Breast epithelium (tissue), 3 donors: Measurements from ENCODE around the gene PCBP4.

ENCODE experiments used
- CTCF ChIP-seq, 3 donors: fragments of 450-650 bp; IDR thresholded peaks; one replicate each; pipeline ENCODE4 v1.5.1; 2016 to 2017; ENCODE audit warnings: antibody characterized with exemption in 3 of 3, mild to moderate bottlenecking in 3 of 3, moderate library complexity in 3 of 3
- POLR2AphosphoS5 ChIP-seq, 3 donors: sonication (generic); formaldehyde crosslinking; IDR thresholded peaks; one replicate each; pipeline ENCODE4 v1.6.1; 2017; ENCODE audit warnings: antibody characterized with exemption in 3 of 3

- no peak for TF ChIP-seq CTCF (IDR thresholded peaks at IDR 0.05)
- no peak for TF ChIP-seq POLR2AphosphoS5 (IDR thresholded peaks at IDR 0.05)
Observed at GRCh38 chr3:51997172-51997571, 29.9 kb upstream of the PCBP4 start.
